ENCODE results near the gene RAB18.

DNA sequence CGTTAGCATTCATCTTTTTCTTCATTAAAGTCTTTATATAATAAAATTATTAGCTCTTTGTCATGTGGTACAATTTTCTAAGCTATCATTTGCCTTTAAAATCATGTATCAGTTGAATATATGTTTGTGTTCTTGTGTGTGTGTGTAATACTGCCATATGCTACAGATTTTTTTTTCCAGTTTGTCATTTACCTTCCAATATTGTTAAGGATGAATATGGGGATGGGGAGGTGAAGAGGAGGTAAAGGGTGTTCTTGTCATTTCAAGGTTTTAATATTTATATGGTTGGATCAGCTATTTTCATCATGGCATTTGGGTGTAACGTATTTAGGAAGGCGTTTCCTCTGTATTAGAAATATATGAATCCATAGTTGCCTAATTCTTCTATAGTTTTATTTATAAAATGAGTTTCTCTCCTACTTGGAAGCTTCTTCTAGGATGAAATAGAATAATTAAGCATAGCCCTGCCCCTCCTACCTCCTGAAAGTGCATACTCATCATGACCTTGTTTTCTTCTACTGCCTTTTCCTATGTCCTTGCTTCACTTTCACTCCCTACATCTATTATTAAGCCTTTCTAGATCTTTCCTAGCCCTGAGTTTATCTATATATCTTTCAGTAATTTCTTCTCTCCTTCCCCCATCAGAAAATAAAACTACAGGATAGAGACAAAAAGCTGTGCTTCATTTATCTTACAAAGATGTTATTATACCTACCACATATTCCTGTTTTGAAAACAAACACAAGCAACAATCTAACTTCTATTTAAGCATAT is 25.1 kb downstream of the RAB18 start:
- TF ChIP-seq SUZ12 (IDR thresholded peaks at IDR 0.05; ENCODE audit: extremely low read depth, insufficient read depth, insufficient read length) (no peak), YY1 (IDR thresholded peaks at IDR 0.05; ENCODE audit: insufficient read depth, insufficient read length) (no peak)

Data from NT2/D1 (cell line).